ENCODE results near the gene SIPA1L3.

- TF ChIP-seq SIX5 (IDR thresholded peaks at IDR 0.05; ENCODE audit: low read depth, low read length, severe bottlenecking) (no peak), HDAC6 (IDR thresholded peaks at IDR 0.05; ENCODE audit: unreplicated experiment) (no peak)
These were observed 148.9 kb downstream of the SIPA1L3 start for GRCh38 chr19:38055655-38056521.

Measured in GM12878 (cell line).